ENCODE results near the gene NUB1. TPM values are rescaled to one million over a fixed set of nuclear protein-coding genes. Genes with fewer than 3 reads are reported as not detected.

The NUB1 gene
- total RNA-seq, 1 donor from 2014 or later, result 61.7 TPM

- Mint-ChIP-seq H3K4me1 (peaks cover 9% of the 10 kb centered on the region), H3K9me3 (peaks cover 5% of the 10 kb centered on the region), H3K36me3 (no peaks in the 10 kb centered on the region), H3K4me3 (no peak overlapping the region), H3K27ac (no peak overlapping the region), H3K27me3 (ENCODE audit: insufficient read depth, low read depth) (peaks cover 22% of the 10 kb centered on the region)
- Histone ChIP-seq H3K4me2 (no peak overlapping the region), H3K4me1 (peaks cover 6% of the 10 kb centered on the region), H3K79me2 (ENCODE audit: low read depth) (no peaks in the 10 kb centered on the region), H3K27ac (no peak overlapping the region), H3K9me3 (ENCODE audit: low read depth) (no peaks in the 10 kb centered on the region), H3K27me3 (peaks cover 35% of the 10 kb centered on the region), H3K9ac (no peak overlapping the region), H2AFZ (replicated peaks) (no peak overlapping the region), H3K36me3 (no peaks in the 10 kb centered on the region), H3K4me3 (no peak overlapping the region), H3F3A (ENCODE audit: low read depth) (peaks cover 12% of the 10 kb centered on the region), H4K20me1 (ENCODE audit: low read depth) (no peaks in the 10 kb centered on the region)
- no peak for DNase-seq (ENCODE audit: low spot score)
- no peak for TF ChIP-seq CTCF (IDR thresholded peaks at IDR 0.05)
- no peak for TF ChIP-seq EZH2 (IDR thresholded peaks at IDR 0.05)
- TF ChIP-seq EZH2phosphoT487 (IDR thresholded peaks at IDR 0.05), result no peak
Measured at GRCh38 chr7:151306860-151307259, 34.8 kb upstream of the NUB1 start.

- Mint-ChIP-seq H3K9me3 (peaks cover 5% of the 10 kb centered on the region), H3K27me3 (ENCODE audit: insufficient read depth, low read depth) (peaks cover 22% of the 10 kb centered on the region), H3K36me3 (no peaks in the 10 kb centered on the region), H3K4me3 (no peak overlapping the region), H3K4me1 (peaks cover 9% of the 10 kb centered on the region), H3K27ac (no peak overlapping the region)
- peaks cover 6% of the 10 kb centered on the region for H3K4me1 ChIP-seq
- H3K4me3 ChIP-seq, result no peak overlapping the region
- H4K20me1 ChIP-seq (ENCODE audit: low read depth), result no peaks in the 10 kb centered on the region
- H3K36me3 ChIP-seq, result no peaks in the 10 kb centered on the region
- no peak overlapping the region for H3K27ac ChIP-seq
- H3K4me2 ChIP-seq, result no peak overlapping the region
- DNase-seq (ENCODE audit: low spot score), result no peak
- no peaks in the 10 kb centered on the region for H3K79me2 ChIP-seq (ENCODE audit: low read depth)
- H3K9ac ChIP-seq, result no peak overlapping the region
- TF ChIP-seq EZH2 (IDR thresholded peaks at IDR 0.05), result no peak
- no peak for TF ChIP-seq CTCF (IDR thresholded peaks at IDR 0.05)
- no peak for TF ChIP-seq EZH2phosphoT487 (IDR thresholded peaks at IDR 0.05)
- peaks cover 12% of the 10 kb centered on the region for H3F3A ChIP-seq (ENCODE audit: low read depth)
- H3K9me3 ChIP-seq (ENCODE audit: low read depth), result no peaks in the 10 kb centered on the region
- peaks cover 29% of the 10 kb centered on the region for H3K27me3 ChIP-seq
- H2AFZ ChIP-seq (replicated peaks), result no peak overlapping the region
Measured at GRCh38 chr7:151307536-151307935, 34.1 kb upstream of the NUB1 start.

- H4K20me1 ChIP-seq (ENCODE audit: low read depth), result no peaks in the 10 kb centered on the region
- TF ChIP-seq CTCF (IDR thresholded peaks at IDR 0.05) (no peak), EZH2phosphoT487 (IDR thresholded peaks at IDR 0.05) (no peak), EZH2 (IDR thresholded peaks at IDR 0.05) (no peak)
- Mint-ChIP-seq H3K4me1 (peaks cover 9% of the 10 kb centered on the region), H3K4me3 (no peak overlapping the region), H3K27me3 (ENCODE audit: insufficient read depth, low read depth) (peaks cover 19% of the 10 kb centered on the region), H3K27ac (peak overlapping the region; percentile 12), H3K36me3 (no peaks in the 10 kb centered on the region), H3K9me3 (peaks cover 5% of the 10 kb centered on the region)
- H3K9ac ChIP-seq, result no peak overlapping the region
- no peaks in the 10 kb centered on the region for H3K79me2 ChIP-seq (ENCODE audit: low read depth)
- DNase-seq (ENCODE audit: low spot score), result no peak
- H3K9me3 ChIP-seq (ENCODE audit: low read depth), result no peaks in the 10 kb centered on the region
- H3K4me1 ChIP-seq, result peaks cover 3% of the 10 kb centered on the region
- H3K27ac ChIP-seq, result no peak overlapping the region
- no peak overlapping the region for H3K4me3 ChIP-seq
- H3K27me3 ChIP-seq, result peaks cover 21% of the 10 kb centered on the region
- H3F3A ChIP-seq (ENCODE audit: low read depth), result peaks cover 12% of the 10 kb centered on the region
- H2AFZ ChIP-seq (replicated peaks), result no peak overlapping the region
- H3K36me3 ChIP-seq, result no peaks in the 10 kb centered on the region
- no peak overlapping the region for H3K4me2 ChIP-seq
Measured at GRCh38 chr7:151308256-151308655, 33.4 kb upstream of the NUB1 start.
